SH-SY5Y (cell line): Measurements from ENCODE around the gene FCN2.

Experiments used
- GATA2 ChIP-seq: IDR thresholded peaks from 2 replicates; pipeline ENCODE4 v1.6.1; 2011; ENCODE audit warnings: mild to moderate bottlenecking, low read depth, low read length
- GATA3 ChIP-seq: IDR thresholded peaks from 2 replicates; pipeline ENCODE4 v1.6.1; 2011; ENCODE audit warnings: low read depth, mild to moderate bottlenecking, low read length, moderate library complexity

The FCN2 gene

DNA sequence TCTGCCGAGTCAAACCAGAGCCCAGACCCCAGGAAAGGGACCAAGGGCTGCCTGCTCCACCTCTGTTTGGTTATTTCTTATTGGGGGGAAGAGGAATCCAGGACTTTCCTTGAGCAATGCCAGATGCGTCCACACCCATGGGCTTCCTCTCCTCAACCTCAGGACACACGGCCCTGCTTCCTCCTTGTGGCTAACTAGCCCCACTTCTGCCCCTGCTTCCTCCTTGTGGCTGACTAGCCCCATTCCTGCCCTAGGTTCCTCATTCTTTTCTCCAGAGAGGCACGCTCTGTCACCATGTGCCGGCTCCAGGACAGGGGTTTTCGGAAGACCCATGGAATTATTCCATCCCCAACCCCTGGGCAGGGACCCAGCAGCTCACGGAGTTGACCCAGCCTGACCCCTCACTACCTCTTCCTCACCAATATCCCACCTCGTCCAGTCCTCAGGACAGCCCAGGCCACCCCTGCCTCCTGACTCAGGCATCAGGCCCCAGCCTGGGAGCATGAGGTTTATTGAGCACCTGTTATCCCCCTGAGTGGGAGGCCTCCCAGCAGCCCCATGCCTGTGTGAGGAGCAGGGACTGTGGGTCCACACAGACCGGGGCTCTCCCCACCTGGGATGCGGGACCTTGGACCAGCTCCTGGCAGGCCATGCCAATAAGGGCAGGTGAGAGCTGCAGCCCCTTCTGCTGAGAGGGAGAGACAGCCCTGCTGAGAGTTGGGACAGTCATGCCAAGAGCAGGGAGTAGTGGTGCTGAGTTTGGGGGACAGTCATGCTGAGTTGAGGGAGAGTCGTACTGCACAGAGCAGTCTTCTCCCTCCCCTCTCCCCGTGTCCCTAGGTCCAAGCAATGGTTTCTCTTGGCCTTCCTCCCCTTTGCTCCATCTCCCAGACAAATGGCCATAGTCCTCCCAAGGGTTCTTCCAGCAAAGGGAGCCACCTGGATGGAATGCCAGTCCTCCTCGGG lies 48.9 kb downstream of the FCN2 start:
- TF ChIP-seq GATA2 (no peak), GATA3 (no peak)

DNA sequence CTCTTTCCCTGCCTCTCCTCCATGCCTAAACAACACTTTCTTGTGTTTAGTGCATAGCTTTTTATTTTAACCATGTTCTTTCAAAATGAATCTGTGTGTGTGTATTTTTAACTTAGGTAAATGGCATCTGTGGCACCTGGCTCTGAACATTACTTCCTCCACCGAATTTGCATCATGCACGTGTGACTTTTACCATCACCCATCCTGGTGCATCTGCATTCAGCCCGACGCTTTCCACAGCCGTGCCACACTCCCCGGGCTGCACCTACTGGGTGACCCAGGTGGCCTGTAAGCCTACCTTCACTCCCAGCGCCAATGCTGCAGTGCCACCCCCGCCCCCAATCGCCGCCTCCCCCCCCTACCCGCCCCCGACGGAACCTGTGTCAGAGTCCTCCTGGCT lies 49.8 kb downstream of the FCN2 start:
- no peak for TF ChIP-seq GATA2
- no peak for TF ChIP-seq GATA3

DNA sequence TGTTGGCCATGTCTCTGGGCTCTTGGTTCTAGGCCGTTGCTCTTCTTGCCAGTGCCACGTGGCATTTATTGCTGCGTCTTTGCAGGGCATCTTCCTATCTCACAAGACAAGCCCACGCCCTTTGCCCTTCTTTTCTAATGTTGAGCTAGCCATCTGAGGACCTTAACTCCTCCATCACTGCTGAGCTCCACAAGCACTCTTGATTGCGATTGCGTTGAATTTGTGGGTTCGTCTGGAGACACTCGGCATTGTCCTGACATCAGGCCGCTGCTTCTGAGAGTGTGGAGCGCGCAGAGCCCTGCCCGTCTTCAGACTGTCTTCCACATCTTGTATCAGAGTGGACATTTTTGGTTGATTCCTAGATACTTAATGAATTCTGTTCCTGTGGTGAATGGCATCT lies 51.6 kb downstream of the FCN2 start:
- TF ChIP-seq GATA2 (no peak), GATA3 (no peak)

DNA sequence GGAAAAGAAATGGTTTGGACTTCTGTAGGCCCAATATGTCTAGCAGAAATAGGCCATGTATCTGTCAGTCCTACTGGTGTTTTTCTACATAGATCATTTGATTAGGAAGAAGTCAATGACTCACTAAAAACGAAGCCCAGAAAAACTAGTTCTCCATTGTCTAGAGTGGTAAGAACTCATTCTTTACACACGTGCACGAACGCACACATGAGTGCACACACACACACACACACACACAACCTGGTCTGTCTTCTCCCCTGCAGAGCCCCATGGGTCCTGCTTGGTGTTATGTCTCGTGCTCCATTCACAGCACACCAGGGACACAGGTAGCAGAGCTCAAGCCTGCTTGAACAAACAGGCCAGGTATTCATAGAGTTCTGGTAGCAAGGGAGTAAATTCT lies 52.0 kb downstream of the FCN2 start:
- no peak for TF ChIP-seq GATA2
- no peak for TF ChIP-seq GATA3

DNA sequence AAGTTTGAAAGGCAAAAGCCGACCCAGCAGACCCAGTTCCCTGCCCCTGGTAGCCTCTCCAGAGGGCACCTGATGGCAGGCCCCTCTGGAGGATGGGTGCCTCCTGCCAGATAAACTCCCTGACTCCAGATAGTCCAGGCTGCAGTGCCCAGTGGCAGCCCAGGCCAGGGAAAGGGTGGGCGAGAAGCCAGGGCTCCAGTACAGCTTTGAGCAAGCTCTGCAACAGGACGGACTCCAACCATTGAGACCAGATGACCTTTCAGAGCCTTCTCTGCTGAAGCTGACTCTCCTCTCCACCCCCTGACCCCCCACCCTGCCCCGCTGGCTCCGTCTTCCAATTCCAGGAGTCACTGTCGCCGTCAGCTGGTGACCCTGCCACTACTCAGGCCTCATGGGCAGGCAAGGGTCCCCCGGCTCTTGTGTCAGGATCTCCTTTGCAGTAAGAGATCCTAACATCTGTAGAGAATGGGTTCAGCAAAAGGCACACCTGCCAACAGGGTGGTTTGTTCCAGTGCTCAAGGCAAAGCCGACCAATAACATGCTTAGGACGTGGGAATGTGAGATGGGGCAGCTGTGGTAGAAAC lies 52.6 kb downstream of the FCN2 start:
- TF ChIP-seq GATA3, result no peak
- no peak for TF ChIP-seq GATA2

DNA sequence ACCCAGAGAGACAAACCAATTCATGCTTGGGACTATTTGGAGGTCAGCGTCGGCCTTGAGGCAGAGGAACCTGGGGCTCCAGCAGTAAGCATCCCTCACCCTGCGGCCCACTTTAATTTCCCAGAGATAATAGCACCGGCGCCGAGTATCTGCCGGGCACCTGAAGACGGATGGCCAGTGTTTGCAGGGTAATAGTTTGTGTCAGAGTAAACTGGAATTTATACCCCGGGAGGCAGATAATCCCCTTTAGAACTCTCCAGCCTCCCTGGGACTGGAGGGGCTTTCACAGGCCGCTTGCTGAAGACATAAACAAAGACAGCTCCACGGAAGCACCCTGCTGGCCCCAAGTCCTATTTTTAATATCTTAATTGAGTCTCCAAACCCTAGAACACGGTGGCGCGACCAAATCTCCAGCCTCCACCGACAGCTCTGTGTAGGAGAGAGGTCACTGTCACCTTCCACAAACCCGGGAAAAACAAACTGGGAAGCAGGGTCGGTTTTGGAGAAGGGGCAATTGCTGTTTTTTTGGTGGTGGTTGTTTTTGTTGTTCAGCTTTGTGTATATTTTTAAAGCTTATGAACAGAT lies 54.5 kb downstream of the FCN2 start:
- TF ChIP-seq GATA2 (no peak), GATA3 (no peak)

DNA sequence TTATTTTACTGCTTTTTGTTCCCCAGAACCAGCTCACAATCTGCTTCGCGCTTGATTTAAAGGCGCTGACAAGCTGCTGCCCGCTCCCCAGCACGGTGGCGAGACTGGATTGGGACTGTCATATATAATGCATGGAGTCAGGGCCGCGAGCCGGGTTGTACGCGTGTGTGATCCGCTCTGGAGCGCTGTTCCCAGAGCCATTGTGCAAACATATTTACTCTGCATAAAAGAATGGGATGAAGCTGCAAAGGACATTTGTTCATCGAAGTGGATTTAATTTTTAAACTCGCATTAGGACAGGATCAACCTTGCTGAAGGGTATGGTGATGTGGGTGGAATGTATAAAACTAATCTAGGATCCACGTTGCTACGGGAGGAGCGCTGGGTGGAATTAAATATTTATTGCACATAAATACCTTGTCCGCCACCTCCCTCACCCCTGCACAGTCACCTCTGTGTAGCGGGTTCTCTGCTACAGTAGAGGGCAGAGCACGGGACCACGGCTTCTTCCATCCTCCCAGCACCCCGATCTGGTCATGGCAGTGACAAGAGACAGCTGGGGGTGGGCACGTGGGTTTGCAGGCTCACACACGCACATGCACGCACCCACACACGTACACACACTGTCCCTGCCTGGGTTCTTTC lies 55.2 kb downstream of the FCN2 start:
- no peak for TF ChIP-seq GATA3
- TF ChIP-seq GATA2, result no peak

DNA sequence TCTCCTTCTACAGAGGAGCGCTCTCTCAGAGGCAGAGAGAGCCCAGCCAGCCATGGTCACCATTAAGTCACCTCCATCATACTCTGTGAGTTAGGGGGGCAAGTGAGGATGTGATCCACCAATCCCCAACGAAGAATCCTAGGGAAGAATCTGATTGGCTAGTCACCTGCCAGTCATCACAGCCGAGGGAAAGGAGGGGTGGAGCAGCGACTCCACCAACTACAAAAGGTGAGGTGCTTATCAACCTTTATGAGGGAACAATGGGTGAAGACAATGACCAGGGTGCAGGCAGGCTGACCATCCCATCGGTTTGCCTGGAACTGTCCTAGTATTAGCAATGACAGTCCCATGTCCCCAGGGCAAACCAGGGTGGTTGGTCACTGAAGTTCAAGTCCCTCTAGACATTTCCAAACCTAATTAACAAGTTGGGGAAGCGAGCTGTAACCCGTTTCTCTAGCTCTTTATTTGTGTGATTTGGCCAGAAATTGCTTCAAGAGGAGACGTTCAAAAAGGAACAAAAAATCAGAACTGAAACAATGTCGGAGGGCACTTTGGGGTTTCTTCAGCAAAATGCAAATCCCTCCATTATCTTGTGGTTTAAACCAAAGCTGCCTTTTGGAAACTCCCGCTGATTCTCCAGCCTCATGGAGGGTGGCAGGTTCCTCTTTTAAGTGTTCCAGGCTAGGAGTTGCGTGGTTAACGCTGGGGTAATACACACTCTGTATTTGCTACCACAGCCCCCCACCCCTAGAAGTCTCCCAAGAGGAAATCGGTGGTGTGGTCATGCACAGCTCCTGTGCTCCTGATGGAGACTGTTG lies 55.9 kb downstream of the FCN2 start:
- TF ChIP-seq GATA3, result no peak
- no peak for TF ChIP-seq GATA2
